Measurements from ENCODE around the gene AGXT2.

The AGXT2 gene

GRCh38 chr5:34959323-34959722 is 88.4 kb downstream of the AGXT2 start:
- no peak for DNase-seq (ENCODE audit: low read depth)

- no peak for DNase-seq (ENCODE audit: low read depth)
Observed at GRCh38 chr5:34957857-34958690, 89.7 kb downstream of the AGXT2 start.

- DNase-seq (ENCODE audit: low read depth), result no peak
Observed at GRCh38 chr5:34957321-34957720, 90.4 kb downstream of the AGXT2 start.

Measured in stimulated activated CD8-positive, alpha-beta memory T cell treated with anti-CD3 and anti-CD28 coated beads, Interleukin-12 subunit alpha, Interleukin-12 subunit beta, amount 100 ng/mL, for 4 hours (primary cell).